ENCODE data around the gene NR2C1. TPM values are rescaled to one million over a fixed set of nuclear protein-coding genes. Genes with fewer than 3 reads are reported as not detected.
"Not testable (repeated sequence)": the region's sequence is repeated elsewhere in the genome, so short reads cannot be mapped to it uniquely, and the experiment has no call there.

The NR2C1 gene
- total RNA-seq = 10.2 and 17.1 TPM in 2 replicates

DNA sequence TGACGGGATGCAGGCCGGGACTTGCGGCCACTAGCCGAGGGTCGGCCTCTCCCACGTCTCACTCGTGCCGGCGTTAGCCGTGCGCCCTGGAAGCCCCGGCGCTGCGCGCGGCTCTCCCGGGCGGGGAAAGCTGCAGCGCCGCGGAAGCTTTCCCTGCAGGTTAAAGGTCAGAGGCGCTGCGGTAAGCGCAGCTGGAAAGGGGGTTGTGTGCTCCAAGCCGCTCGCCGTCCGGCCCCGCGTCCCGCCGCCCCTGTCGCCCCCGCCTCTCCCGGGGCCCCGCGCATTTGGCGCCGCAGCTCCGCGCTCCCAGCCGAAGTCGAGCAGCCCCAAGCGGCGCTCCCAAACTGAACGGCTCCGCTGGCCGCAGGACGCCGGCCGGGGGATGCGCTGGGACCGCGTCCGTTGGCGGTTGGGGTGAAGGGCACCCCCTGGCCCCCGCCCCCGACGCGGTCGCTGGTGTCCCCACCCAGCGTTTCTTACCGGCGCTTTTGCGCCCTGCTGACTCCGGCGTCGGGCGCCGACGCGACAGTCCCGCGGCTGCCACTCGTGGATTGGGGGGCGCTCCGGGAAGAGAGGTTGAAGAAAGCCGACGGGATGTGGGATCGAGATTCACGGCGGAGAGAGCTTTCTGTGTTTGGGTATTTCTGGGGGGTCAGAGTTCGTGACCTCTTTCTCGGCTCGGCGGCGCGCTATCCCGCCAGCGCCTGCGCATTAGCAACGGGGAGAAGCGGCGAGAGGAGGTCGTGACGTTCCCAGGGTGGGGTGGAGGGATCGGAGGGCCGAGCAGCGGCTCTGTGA, at the start of gene NR2C1:
Gene NR2C1, minus strand, starts transcription at position 719 of the 798 bp plus-strand sequence. CDS start 6,234 bp downstream, outside the sequence.
- DNase-seq (ENCODE audit: low read depth in 2 of 2) = peak; percentile 97

GRCh38 chr12:95118788-95119179, 45.4 kb upstream of the NR2C1 start:
- DNase-seq (ENCODE audit: low read depth in 2 of 2) = no peak

DNA sequence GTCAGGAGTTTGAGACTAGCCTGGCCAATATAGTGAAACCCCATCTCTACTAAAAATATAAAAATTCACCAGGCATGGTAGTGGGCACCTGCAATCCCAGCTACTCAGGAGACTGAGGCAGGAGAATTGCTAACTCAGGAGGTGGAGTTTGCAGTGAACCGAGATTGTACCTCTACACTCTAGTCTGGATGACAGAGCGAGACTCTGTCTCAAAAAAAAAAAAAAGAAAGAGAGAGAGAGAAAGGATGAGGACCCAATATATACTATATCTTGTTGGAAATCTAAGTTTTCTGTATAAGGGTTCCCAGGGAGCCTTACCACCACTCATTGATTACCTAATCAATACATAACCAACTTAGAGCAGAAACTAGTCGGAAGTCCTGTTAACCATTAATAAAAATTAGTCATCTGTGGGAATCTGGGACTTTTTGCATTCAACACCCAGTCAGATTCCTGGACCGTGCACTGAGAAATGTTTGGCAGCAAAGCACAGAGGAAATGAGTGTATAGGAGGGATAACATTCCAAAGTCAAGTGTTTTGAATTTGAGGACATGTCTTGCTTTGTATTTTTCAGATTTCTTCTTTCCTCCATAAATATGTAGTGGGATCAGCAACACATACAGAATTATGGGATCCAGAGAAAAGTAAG, 44.8 kb upstream of the NR2C1 start:
- peak; percentile 68 to 96 for DNase-seq (ENCODE audit: low read depth in 2 of 2)

DNA sequence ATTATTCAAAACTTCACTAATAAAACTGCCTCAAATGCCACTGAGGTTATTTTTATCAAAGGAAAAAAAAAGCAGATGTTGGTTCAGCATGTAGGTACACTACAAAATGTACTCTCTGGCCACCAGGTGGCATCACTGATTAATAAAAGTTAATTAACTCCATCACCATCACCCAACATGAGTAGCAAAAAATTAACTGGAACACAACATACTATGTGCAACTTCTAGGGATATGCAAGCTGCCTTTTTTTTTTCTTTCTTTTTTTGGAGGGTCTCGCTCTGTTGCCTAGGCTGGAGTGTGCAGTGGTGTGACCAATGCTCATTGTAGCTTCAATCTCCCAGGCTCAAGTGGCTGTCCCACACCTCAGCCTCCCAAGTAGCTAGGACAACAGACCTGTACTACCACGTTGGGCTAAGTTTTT, 43.8 kb upstream of the NR2C1 start:
- DNase-seq (ENCODE audit: low read depth in 2 of 2) = peak; percentile 87 to 88

GRCh38 chr12:95116773-95117172, 43.4 kb upstream of the NR2C1 start:
- no peak for DNase-seq (ENCODE audit: low read depth in 2 of 2)

GRCh38 chr12:95116341-95116740, 42.9 kb upstream of the NR2C1 start:
- no peak for DNase-seq (ENCODE audit: low read depth in 2 of 2)

GRCh38 chr12:95115641-95116040, 42.2 kb upstream of the NR2C1 start:
- peak in 1 of 2 donors; percentile 13 for DNase-seq (ENCODE audit: low read depth in 2 of 2)

DNA sequence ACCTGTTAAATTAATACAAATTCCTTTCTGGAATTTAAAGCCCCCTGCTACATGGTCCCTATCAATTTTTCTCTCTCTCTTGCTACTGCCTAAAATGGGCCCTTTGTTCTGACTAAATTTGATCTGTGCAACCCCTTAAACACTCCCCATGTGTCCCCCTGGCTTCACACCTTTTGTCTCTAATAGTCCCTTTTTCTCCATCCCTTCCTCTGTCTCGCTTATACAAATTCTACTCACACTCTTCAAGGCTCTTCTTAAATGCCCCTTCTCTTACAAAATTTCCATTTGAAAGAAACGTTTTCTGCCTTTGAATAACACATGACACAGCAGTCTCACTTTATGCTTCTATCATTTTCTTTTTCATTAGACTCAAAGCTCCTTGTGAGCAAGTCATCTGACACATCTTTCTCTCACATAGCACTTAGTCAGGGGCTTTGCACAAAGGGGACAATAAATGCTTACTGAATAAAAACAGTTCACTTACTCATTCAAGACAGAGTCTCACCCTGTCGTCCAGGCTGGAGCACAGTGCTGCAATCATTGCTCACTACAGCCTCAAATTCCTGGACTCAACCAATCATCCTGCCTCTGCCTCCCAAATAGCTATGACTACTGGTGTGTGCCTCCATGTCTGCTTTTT, 41.5 kb upstream of the NR2C1 start:
- no peak for DNase-seq (ENCODE audit: low read depth in 2 of 2)

GRCh38 chr12:95107362-95107761, 33.9 kb upstream of the NR2C1 start:
- DNase-seq (ENCODE audit: low read depth in 2 of 2) = no peak

GRCh38 chr12:95105540-95105939, 32.1 kb upstream of the NR2C1 start:
- no peak for DNase-seq (ENCODE audit: low read depth in 2 of 2)

- DNase-seq (ENCODE audit: low read depth in 2 of 2) = no peak
Observed at GRCh38 chr12:95104919-95105452, 31.6 kb upstream of the NR2C1 start.

- peak; percentile 24 to 90 for DNase-seq (ENCODE audit: low read depth in 2 of 2)
Observed at GRCh38 chr12:95102916-95103671, 29.7 kb upstream of the NR2C1 start.

DNA sequence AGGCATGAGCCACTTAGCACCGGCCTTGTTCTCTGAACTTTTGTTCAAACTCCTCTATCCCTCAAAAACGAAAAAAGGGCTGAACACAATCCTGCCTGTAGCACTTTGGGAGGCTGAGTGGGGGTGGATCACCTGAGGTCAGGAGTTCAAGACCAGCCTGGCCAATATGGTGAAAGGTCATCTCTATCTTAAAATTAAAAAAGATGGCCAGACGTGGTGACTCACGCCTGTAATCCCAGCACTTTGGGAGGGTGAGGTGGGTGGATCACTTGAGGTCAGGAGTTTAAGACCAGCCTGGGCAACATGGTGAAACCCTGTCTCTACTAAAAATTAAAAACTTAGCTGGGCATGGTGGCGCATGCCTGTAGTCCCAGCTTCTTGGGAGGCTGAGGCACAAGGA, 28.5 kb upstream of the NR2C1 start:
- not testable (repeated sequence) for DNase-seq (ENCODE audit: low read depth in 2 of 2)

GRCh38 chr12:95100264-95101190, 27.1 kb upstream of the NR2C1 start:
- no peak for DNase-seq (ENCODE audit: low read depth in 2 of 2)

GRCh38 chr12:95099270-95099790, 25.9 kb upstream of the NR2C1 start:
- no peak for DNase-seq (ENCODE audit: low read depth in 2 of 2)

GRCh38 chr12:95096852-95097251, 23.4 kb upstream of the NR2C1 start:
- no peak for DNase-seq (ENCODE audit: low read depth in 2 of 2)

DNA sequence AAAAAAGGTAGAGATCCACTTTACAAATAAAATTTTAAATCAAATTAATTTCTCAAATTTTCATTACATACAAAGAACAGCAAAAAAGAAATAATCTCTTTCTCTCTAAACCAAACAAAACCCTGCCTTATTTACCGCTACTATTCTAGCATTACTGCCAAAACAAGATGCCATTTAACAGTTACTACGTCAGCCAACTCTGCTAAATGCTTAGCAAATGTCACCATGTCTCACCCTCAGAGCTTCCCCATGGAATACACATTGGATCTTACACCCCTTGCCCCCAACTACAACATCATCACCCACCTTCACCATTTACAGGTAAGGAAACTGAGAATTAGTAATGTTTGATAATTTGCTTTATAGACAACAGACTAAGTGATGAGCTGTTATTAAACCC, 23.0 kb upstream of the NR2C1 start:
- DNase-seq (ENCODE audit: low read depth in 2 of 2) = no peak

- DNase-seq (ENCODE audit: low read depth in 2 of 2) = not testable (repeated sequence)
Observed at GRCh38 chr12:95095866-95096265, 22.4 kb upstream of the NR2C1 start.

- DNase-seq (ENCODE audit: low read depth in 2 of 2) = no peak
Observed at GRCh38 chr12:95089462-95089861, 16.0 kb upstream of the NR2C1 start.

DNA sequence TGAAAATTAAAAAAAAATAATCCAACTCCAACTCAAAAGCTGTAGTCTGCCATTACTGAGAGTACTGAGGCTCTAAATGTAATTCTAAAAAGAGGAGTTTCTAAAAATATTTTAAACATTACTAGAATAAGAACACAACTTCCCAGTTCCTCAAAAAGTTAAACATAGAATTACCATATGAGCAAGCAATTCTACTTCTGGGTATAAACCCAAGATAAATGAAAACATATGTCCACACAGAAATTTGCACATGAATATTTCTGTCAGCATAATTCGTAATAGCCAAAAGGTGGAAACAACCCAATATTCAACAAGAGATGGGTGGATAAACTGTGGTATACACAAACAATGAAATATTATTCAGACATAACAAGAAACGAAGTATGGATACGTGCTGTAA, 15.0 kb upstream of the NR2C1 start:
- no peak for DNase-seq (ENCODE audit: low read depth in 2 of 2)

Measured in lung microvascular endothelial cell (primary cell).